ENCODE results near the gene LOXL3.

GRCh38 chr2:74599676-74600075 is 45.9 kb upstream of the LOXL3 start:
- no peak for TF ChIP-seq POLR2AphosphoS5 (IDR thresholded peaks at IDR 0.05)
- TF ChIP-seq, protein P1, sequence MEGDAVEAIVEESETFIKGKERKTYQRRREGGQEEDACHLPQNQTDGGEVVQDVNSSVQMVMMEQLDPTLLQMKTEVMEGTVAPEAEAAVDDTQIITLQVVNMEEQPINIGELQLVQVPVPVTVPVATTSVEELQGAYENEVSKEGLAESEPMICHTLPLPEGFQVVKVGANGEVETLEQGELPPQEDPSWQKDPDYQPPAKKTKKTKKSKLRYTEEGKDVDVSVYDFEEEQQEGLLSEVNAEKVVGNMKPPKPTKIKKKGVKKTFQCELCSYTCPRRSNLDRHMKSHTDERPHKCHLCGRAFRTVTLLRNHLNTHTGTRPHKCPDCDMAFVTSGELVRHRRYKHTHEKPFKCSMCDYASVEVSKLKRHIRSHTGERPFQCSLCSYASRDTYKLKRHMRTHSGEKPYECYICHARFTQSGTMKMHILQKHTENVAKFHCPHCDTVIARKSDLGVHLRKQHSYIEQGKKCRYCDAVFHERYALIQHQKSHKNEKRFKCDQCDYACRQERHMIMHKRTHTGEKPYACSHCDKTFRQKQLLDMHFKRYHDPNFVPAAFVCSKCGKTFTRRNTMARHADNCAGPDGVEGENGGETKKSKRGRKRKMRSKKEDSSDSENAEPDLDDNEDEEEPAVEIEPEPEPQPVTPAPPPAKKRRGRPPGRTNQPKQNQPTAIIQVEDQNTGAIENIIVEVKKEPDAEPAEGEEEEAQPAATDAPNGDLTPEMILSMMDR (IDR thresholded peaks at IDR 0.05) = no peak

Data from upper lobe of left lung (tissue), 4 donors.